CD4-positive, alpha-beta T cell (primary cell): ENCODE measurements around the gene TEF. TPM values are rescaled to one million over a fixed set of nuclear protein-coding genes. Genes with fewer than 3 reads are reported as not detected.

Source experiments
- ATAC-seq: fragments of 200-7000 bp; cut with Tn5 transposase; one replicate; pipeline ENCODE4 v1.10.0; 2022; ENCODE audit warnings: mild to moderate bottlenecking; ENCODE audit not compliant: poor library complexity
- CTCF ChIA-PET: fragments of 350-600 bp; sonication (Branson Sonifier 250); formaldehyde crosslinking; loops from one replicate; lab custom pipeline; 2021; ENCODE audit warnings: antibody characterized with exemption, inconsistent platforms; lab: Charles Lee
- POLR2A ChIA-PET: fragments of 350-600 bp; sonication (Branson Sonifier 250); formaldehyde crosslinking; loops from one replicate; lab custom pipeline; 2021; ENCODE audit warnings: antibody characterized with exemption, inconsistent platforms; lab: Charles Lee
- DNase-seq, 14 experiments: peaks; one replicate each; pipeline ENCODE4 v3.0.0-alpha.2; 2013 to 2020; ENCODE audit warnings: mixed read lengths in 2 of 14
- H3K27ac ChIP-seq, 2 donors: one replicate each; pipeline versions ENCODE4 v1.5.1 to v1.7.0; 2013; ENCODE audit warnings: low read length in 2 of 2, low read depth in 1 of 2, mild to moderate bottlenecking in 1 of 2
- H3K27me3 ChIP-seq, 2 experiments: 1 replicate in 1 of 2; 2 replicates in 1 of 2; pipeline versions ENCODE4 v1.6.1 to v1.7.0; 2013; ENCODE audit warnings: low read length in 2 of 2, control low read depth in 1 of 2, mild to moderate bottlenecking in 1 of 2, moderate library complexity in 1 of 2; ENCODE audit not compliant: insufficient read depth in 2 of 2, control insufficient read depth in 1 of 2
- H3K36me3 ChIP-seq: one replicate; pipeline ENCODE4 v1.6.1; 2013; ENCODE audit warnings: low read length, control low read depth; ENCODE audit not compliant: insufficient read depth
- H3K4me1 ChIP-seq: one replicate; pipeline ENCODE4 v1.6.1; 2013; ENCODE audit warnings: low read length, control low read depth; ENCODE audit not compliant: insufficient read depth
- H3K4me3 ChIP-seq: one replicate; pipeline ENCODE4 v1.5.1; 2013; ENCODE audit warnings: mild to moderate bottlenecking, low read length, moderate library complexity
- H3K9me3 ChIP-seq, 2 experiments: 1 replicate in 1 of 2; 2 replicates in 1 of 2; pipeline versions ENCODE4 v1.6.1 to v1.7.0; 2013; ENCODE audit warnings: low read length in 2 of 2, mild to moderate bottlenecking in 2 of 2, control low read depth in 1 of 2, moderate library complexity in 1 of 2; ENCODE audit not compliant: control insufficient read depth in 1 of 2, insufficient read depth in 1 of 2
- H3K27ac Mint-ChIP-seq: one replicate; pipeline ENCODE4 v1.8.0; 2020; ENCODE audit warnings: mixed read lengths
- H3K27me3 Mint-ChIP-seq: one replicate; pipeline ENCODE4 v1.8.0; 2021; ENCODE audit warnings: mixed read lengths
- H3K36me3 Mint-ChIP-seq: one replicate; pipeline ENCODE4 v1.8.0; 2021; ENCODE audit warnings: low read depth, mixed read lengths
- H3K4me1 Mint-ChIP-seq: one replicate; pipeline ENCODE4 v1.8.0; 2021; ENCODE audit warnings: low read depth, mixed read lengths
- H3K4me3 Mint-ChIP-seq: one replicate; pipeline ENCODE4 v1.8.0; 2020; ENCODE audit warnings: mild to moderate bottlenecking, mixed read lengths
- H3K9me3 Mint-ChIP-seq: one replicate; pipeline ENCODE4 v1.8.0; 2020; ENCODE audit warnings: mixed read lengths
- CTCF ChIP-seq: fragments of 200-600 bp; IDR thresholded peaks from one replicate; pipeline ENCODE4 v1.8.0; 2022; ENCODE audit warnings: antibody characterized with exemption, mild to moderate bottlenecking
- intact Hi-C, 2 experiments: fragments of 100-400 bp; cut with DNase I in 1 of 2; cut with micrococcal nuclease in 1 of 2; formaldehyde crosslinking; loops; one replicate each; pipeline versions ENCODE4 v1.15.1 to v1.9.0; 2023 to 2025; cut with DNase I, micrococcal nuclease
- total RNA-seq, 174 experiments: library from RNA in 2 of 174; stranded (reverse) in 2 of 174; gene quantifications; one replicate each; pipeline ENCODE4 v1.2.3 and lab custom pipeline; 2021 to 2026

The TEF gene
- total RNA-seq, 2 experiments from 2014 or later, result 2.4 to 2.6 TPM

GRCh38 chr22:41448189-41448808 lies 66.6 kb downstream of the TEF start:
- TF ChIP-seq CTCF, result no peak
- H3K27ac Mint-ChIP-seq, result peak overlapping the region; percentile 95
- CTCF ChIA-PET, result interaction anchor here (1.2 to 1.9 kb wide), 5 partner anchors 11 to 79 kb away, joined by 3 to 10 read pairs (median 5); partner anchors contain the start of genes ACO2 and PHF5A
- Histone ChIP-seq H3K27ac (peak overlapping the region; percentile 97 to 98), H3K9me3 (no peaks in the 10 kb centered on the region), H3K36me3 (peaks cover under 1% of the 10 kb centered on the region), H3K4me3 (peak overlapping the region; percentile 98), H3K27me3 (no peaks in the 10 kb centered on the region), H3K4me1 (peaks cover 41% of the 10 kb centered on the region)
- no peaks in the 10 kb centered on the region for H3K9me3 Mint-ChIP-seq
- ATAC-seq (peak; percentile 73), DNase-seq (peak; percentile 79 to 97 (median 84))
- POLR2A ChIA-PET, result interaction anchor here (0.5 to 10.6 kb wide), 18 partner anchors 9 to 241 kb away, joined by 3 to 234 read pairs (median 5); partner anchors contain the start of genes ACO2, DESI1, PHF5A and PMM1
- intact Hi-C loops, result loop anchor here (1.0 to 10.0 kb wide), 4 partner anchors 20 to 174 kb away; partner anchors contain the start of genes RANGAP1 (in 2 of the 2), DESI1 (in 1 of the 2), PHF5A (in 1 of the 2) and XRCC6 (in 1 of the 2)
- H3K27me3 Mint-ChIP-seq, result no peaks in the 10 kb centered on the region
- H3K4me3 Mint-ChIP-seq, result peak overlapping the region; percentile 94
- peaks cover 36% of the 10 kb centered on the region for H3K36me3 Mint-ChIP-seq
- H3K4me1 Mint-ChIP-seq, result peaks cover 29% of the 10 kb centered on the region

Other genes with a start within 250 kb of the TEF start
- 10 to 100 TPM; 16.4 to 17.5 TPM for gene L3MBTL2, start 176.6 kb upstream of the TEF start, total RNA-seq
- 1 to 10 TPM; 1.7 to 1.8 TPM for gene CHADL, start 141.0 kb upstream of the TEF start, total RNA-seq
- 100 to 1,000 TPM; 163 to 172 TPM for gene RANGAP1, start 95.8 kb upstream of the TEF start, total RNA-seq
- gene ZC3H7B, start 80.4 kb upstream of the TEF start, total RNA-seq, result 10 to 100 TPM; 29.5 to 32.7 TPM
- gene TOB2, start 64.9 kb downstream of the TEF start, total RNA-seq, result 10 to 100 TPM; 21.0 to 26.7 TPM
- gene PHF5A, start 86.8 kb downstream of the TEF start, total RNA-seq, result 10 to 100 TPM; 41.3 to 44.2 TPM
- gene ACO2, start 87.2 kb downstream of the TEF start, total RNA-seq, result 10 to 100 TPM; 69.5 to 71.9 TPM
- gene POLR3H, start 162.5 kb downstream of the TEF start, total RNA-seq, result 10 to 100 TPM; 13.4 to 17.3 TPM
- not detected for gene CSDC2, start 179.1 kb downstream of the TEF start, total RNA-seq
- 10 to 100 TPM; 24.8 to 25.5 TPM for gene PMM1, start 207.9 kb downstream of the TEF start, total RNA-seq
- 10 to 100 TPM; 12.7 to 13.0 TPM for gene DESI1, start 239.1 kb downstream of the TEF start, total RNA-seq
- gene XRCC6, start 239.4 kb downstream of the TEF start, total RNA-seq, result 100 to 1,000 TPM; 162 TPM